ENCODE measurements around the gene TNIP3.

The TNIP3 gene

DNA sequence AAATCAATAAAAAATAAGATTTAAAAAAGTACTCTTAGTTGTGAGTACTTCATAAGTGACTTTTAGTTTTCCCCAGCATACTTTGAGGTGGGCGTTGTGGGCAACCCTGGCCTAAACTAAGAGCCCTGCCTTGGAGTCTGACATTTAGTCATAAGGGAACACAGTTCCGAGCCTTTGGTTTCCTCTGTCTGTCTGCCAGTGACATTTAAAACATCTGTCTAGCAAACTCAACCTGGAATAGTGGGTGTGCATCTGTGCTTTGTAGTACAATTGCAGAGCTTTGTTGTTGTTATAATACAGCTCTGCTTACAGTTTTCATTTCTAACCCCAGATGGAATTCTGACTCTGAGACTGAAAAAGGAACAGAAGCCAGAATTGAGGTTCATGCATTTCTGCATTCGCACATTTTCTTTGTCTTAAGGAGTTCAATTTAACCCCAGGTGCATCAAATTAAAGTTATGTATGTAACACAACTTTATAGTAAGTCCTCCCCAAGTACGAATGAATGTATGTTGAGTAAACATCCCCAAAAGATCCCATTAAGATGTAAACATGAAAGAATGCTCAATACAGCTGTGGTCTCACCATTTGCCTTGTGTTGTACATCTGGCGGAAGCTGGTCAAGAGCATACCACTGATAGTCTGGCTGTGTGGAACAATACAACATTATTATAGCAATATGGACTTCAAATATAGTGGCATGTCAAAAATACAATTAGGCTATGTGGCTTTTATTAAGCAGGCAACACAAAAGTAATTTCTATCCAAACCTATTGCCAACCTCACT lies 25.9 kb downstream of the TNIP3 start:
- no peak for DNase-seq

DNA sequence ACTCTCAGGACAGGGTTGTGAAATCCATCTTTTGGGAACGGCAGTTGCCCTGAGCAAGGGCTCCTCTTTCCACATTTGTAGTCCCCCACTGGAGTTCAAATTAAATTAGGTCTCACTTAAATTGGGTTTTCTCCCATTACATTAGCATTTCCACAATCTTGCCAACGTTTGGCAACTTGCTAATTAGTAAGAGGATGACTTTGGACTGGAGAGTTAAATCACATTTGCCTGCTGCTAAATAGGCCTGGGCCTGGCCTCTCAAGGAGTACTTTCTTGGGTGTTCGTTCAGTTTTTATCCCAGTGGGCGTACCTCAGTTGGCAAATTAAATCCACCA lies 33.8 kb downstream of the TNIP3 start:
- DNase-seq: no peak

GRCh38 chr4:121129606-121130325 lies 34.4 kb downstream of the TNIP3 start:
- DNase-seq: no peak

GRCh38 chr4:121127100-121127499 lies 37.0 kb downstream of the TNIP3 start:
- DNase-seq: no peak

GRCh38 chr4:121126449-121127006 lies 37.6 kb downstream of the TNIP3 start:
- no peak for DNase-seq

GRCh38 chr4:121125498-121125885 lies 38.6 kb downstream of the TNIP3 start:
- DNase-seq: no peak

GRCh38 chr4:121122661-121123060 lies 41.5 kb downstream of the TNIP3 start:
- DNase-seq: no peak

- DNase-seq: no peak
Observed at GRCh38 chr4:121119715-121120114, 44.4 kb downstream of the TNIP3 start.

GRCh38 chr4:121118344-121118743 lies 45.8 kb downstream of the TNIP3 start:
- DNase-seq: no peak

GRCh38 chr4:121114756-121115155 lies 49.4 kb downstream of the TNIP3 start:
- no peak for DNase-seq

DNA sequence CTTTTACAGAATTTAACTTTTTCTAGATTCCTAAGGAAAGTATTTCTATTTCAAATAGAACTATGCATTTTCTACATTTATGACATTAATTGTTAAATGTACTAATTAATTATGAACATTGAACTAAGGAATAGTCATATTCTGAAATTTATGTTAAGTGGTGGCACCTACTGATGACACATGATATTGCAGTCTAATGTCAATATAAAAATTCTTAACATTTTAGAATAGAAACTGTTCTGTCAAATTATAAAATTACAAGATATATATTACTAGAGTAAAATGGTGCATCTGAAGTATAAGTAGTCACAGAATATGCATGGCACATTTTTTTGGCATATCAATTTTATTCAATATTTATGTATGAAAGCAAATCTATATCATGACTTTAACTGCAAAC lies 51.6 kb downstream of the TNIP3 start:
- no peak for DNase-seq

DNA sequence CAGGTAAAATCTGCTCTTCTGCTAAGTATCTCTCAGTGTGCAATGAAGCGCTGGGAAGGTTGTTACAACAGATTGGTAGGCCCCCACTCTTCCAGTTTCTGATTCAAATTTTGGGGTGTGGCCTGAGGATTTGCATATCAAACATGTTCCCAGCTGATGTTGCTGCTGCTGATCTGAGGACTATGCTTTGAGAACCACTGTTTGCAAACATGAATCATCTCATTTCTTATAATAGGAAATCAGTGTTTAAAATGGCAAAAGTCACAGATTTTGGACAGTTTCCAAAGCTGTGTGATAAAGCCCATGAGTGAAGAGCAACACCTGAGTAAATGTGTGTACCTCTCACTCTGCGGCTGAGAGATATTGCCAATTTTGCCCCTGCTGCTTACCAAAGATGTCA lies 55.6 kb downstream of the TNIP3 start:
- peak; percentile 70 to 71 for DNase-seq

DNA sequence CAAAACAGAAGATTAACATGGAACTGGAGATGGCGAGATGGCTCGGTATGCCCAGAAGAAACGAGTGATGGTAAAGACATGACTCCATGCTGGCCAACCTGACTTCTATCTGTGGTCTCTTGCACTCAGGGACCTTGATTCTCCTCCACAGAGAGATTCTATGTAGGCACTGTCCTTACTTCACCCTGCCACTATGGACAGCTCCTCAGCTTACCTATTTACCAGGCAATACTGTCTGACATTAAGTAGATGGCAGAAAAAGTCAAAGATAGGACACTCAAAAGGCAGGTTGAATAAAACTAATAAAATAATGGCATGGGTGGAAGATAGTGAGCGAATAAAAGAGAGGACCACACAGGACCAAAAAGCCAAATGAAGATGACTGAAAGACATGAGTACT lies 56.6 kb downstream of the TNIP3 start:
- no peak for DNase-seq

DNA sequence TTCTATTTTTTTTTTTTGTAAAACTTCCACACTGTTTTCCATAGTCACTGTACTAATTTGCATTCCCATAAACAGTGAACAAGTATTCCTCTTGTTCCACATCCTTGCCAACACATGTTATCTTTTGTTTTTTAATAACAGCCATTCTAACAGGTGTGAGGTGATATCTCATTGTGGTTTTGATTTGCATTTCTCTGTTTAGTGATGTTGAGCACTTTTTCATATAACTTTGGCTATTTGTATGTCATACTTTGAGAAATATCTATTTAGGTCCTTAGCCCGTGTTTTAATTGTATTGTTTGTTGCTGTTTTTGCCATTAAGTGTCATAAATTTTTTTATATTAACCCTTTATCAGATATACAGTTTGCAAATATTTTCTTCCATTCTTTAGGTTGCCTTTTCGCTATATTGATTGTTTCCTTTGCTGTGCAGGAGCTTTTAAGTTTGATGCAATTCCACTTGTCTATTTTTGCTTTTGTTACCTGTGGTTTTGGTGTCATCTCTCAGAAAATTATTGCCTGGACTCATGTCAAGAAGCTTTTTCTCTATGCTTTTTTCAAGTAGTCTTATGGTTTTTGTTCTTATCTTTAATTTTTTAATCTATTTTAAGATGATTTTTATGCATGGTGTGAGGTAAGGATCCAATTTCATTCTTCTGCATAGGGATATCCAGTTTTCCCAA lies 63.9 kb downstream of the TNIP3 start:
- DNase-seq: peak; percentile 10 to 38

DNA sequence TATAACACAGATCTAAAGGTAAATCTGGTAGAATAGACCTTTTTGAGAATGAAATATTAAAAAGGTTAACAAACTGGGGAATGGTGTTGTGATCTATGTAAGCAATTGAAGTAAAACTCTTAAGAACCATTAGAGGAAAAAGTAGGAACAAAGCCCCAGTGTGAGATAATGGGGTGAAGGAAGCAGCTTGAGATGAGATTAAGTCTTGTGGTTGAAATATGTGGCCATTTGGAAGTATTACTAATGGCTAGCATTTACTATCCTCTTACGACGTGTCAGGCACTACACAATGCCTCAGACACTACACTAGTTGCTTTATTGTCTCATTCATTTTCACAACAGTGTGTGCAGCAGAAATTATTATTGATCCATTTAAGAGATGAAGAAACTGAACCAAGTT lies 65.9 kb downstream of the TNIP3 start:
- no peak for DNase-seq

DNA sequence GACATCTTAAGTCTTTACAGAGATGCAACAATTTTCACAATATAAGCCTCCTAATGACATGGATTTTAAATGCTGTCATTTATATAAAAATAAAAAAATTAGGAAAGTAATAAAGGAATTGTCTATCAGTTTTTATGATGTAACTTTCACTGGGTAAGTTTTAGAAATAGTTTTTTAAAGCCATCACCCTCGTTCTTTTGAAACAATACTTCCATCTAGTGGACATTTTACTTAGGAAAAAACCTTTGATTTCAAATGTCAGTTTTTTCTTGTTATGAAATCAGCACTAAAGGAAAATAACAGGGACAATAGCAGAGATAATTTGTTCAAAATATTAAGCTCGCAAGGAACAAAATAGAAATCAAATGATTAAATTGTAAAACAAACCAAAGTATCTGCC lies 67.5 kb downstream of the TNIP3 start:
- peak in 1 of 2 experiments; percentile 28 for DNase-seq

DNA sequence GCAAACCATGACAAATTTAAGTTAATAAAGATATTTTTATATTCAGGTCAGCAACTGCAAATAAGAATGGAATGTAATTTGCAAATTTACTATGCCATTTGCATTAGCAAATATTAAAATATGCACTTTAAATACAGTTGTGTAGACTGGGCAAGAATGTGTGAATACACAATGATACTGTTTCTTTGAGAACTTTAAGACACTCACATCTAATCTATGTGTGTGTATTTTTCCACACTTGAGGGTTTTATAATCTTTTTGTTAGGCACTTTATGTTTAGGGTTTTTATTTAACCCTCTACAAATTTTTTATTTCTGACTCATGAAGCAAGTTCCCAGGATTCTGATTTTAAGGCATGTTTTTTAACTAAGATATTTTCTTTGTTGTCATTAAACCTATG lies 67.9 kb downstream of the TNIP3 start:
- peak in 1 of 2 experiments; percentile 23 for DNase-seq

DNA sequence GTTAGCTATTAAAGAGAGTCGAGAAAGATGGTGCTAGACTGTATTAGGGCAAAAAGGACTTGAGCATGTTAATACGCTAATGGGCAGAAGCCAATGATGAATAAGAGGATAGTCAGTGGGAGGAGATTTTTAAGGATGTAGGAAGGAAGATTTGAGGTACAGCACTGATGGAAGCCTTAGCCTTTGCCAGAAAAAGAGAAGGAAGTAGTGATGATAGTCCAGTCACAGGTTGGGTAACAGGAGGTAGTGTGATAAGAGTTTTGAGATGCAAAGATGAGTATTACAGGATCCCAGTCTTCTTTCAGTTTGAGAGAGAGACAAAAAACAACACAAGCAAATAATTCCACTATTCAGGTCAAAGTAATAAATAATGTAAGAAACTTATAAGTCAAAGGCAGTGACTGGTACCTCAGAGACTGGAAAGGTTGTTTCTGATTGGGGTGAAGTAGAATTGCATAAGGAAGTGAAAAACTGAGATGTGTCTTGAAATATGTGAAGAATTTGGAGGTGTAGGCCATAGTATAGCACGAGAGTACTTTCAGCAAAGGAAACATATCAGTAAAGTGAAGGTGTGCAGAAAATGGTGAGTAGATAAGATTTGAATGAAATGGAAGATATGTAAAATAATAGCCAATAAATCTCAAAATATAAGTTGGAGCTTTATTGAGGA lies 69.7 kb downstream of the TNIP3 start:
- no peak for DNase-seq

DNA sequence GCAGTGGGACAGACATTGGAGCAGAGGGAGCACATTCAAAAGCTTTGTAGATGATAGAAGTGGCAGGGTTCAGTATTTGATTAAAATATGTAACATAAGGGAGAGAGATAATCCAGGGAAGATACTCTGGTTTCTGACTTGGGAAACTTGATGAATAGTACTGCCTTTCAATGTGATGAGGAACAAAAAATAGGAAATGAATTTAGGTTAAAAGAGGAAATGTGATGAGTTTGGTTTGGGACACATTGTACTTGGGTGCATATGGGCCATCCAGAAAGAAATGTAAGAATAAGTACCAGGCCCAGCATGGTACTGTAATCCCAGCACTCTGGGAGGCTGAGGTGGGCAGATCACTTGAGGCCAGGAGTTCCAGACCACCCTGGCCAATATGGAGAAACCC lies 70.9 kb downstream of the TNIP3 start:
- no peak for DNase-seq

DNA sequence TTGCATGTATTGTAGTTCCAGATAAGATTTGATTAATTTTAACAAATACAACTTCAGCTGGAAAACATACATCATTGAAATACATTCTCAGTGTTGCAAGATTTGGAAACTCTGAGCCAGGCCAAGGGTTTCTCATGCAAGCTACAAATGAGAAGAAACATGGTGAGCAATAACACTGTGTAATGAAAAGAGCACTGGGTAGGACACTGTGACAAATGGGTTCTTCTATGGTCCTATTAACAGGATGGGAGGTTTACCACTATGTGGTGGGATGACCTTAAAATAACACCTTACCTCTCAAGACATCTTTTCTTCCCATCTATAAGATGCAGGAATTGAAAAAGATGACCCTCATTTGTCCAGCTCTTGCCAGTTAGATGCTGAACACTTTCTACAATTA lies 72.2 kb downstream of the TNIP3 start:
- DNase-seq: no peak

DNA sequence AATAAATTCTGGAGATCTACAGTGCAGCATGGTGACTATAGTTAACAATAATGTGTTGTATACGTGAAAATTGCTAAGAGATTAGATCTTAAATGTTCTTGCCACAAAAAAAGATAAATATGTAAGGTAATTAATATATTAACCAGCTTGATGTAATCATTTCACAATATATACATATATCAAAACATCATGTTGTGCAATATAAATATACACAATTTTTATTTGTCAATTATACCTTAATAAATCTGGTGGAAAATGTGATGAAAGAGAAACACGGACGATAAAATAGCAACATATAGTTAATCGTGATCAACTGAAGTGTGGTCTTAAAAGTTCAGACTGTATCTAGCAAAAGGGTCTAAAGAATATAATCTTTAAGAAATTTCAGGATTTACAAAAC lies 75.3 kb downstream of the TNIP3 start:
- no peak for DNase-seq

Data from NCI-H526 (cell line).